Mucosa of gallbladder (tissue), 1 donor: ENCODE data around the gene NEK5. TPM values are rescaled to one million over a fixed set of nuclear protein-coding genes. Genes with fewer than 3 reads are reported as not detected.
"Not testable (repeated sequence)": the region's sequence is repeated elsewhere in the genome, so short reads cannot be mapped to it uniquely, and the experiment has no call there.

ENCODE experiments used
- DNase-seq: peaks from one replicate; pipeline ENCODE4 v3.0.0-alpha.2; 2020; ENCODE audit warnings: low spot score
- total RNA-seq: library from RNA; stranded (reverse); gene quantifications from one replicate; pipeline ENCODE4 v1.2.1, GENCODE V29; 2021
- donor health status: DM: no; HTN: no; CAD: no.

NEK5 gene
- total RNA-seq, 1 donor from 2014 or later: 0.29 TPM

DNA sequence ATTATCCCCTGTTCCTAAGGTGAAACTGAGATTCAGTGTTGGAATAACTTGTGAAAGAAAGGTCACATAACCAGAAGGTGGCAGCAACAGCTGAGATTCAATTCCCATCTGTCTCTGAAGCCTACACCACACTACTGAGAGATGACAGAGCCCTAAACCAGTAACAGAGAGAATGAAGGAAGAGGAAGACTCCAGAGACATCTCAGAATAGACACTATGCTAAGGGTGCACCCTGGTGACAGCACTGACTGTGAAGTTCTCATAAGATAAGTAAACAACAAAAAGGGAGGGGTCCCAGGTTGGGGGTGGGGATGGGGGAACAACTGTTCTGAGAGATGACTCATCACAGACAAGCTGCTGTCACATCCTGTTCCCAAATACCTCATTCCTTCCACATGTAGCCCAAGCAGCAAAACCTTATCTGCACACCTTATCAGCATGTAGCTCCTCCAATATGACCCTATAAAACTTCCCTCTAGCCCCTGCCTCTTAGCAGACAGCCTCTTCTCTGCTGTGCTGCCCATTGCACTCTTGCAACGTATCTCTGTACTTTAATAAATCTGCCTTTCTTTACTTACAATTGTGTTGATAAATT is 57.8 kb downstream of the NEK5 start:
- no peak for DNase-seq

DNA sequence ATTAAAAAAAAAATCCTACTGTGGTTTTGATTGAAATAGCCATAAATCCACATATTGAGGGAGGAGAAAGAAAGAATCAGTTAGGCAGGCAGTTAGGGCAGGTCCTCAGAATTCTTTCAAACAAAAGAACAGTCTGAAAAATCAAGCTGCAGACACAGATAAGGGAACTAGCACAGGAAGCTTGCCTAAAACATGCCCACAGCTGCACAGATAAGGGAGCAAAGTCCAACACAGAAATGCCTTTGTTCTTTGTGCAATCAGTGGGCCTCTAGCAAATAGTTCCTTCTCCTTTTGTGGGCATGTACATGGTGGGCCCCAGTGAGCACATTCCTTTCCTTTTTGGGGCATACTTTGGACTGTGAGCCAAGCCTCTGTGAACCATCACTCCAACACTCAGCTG is 61.6 kb downstream of the NEK5 start:
- DNase-seq: no peak

DNA sequence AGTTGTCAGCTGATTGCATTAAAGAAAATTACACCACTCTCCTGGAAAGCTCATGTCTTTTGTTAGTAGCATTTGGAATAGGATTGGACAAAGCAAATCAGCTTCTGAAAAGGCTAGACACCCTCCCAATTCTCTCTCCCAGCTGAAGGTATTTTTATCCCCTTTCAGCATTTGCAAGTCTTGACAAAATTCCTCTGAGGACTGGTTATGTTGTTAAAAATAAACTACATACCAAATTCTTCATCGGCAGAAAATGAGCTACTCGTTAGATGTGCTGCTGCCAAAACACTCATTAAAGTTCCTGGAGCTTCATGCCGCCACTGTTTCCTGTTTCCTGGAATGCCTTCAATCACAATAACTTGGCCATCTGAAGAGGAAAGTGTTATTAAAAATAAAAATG is 67.3 kb downstream of the NEK5 start:
- no peak for DNase-seq

DNA sequence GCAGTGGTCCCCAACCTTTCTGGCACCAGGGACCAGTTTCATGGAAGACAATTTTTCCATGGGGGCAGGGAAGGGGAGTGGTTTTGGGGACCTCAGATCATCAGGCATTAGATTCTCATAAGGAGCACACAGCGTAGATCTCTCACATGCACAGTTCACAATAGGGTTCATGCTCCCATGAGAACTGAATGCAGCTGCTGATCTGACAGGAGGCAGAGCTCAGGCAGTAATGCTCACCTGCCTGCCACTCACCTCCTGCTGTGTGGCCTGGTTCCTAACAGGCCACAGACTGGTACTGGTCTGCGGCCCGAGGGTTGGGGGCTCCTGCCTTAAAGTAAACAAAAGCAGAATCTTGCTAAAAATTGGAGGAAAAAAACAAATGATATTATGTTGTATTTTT is 67.8 kb downstream of the NEK5 start:
- DNase-seq: not testable (repeated sequence)

DNA sequence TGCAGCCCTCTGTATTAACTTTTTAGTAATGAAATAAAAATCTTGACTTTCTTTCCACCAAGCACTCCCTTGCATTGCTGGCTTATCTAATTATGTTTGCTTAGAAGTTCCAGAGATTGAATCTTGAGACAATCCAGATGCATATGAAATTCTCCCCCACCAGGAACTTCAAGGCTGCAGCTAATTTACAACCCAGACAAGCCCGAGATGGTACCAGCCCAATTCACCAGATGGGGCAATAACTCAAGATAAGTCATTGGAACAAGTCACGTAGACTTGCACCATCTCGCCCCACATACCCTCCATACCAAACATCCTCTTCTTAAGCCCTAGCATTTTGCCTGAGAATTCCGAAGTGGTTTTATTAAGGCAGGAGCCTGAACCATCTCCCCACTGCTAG is 75.4 kb downstream of the NEK5 start:
- peak; percentile 11 for DNase-seq

DNA sequence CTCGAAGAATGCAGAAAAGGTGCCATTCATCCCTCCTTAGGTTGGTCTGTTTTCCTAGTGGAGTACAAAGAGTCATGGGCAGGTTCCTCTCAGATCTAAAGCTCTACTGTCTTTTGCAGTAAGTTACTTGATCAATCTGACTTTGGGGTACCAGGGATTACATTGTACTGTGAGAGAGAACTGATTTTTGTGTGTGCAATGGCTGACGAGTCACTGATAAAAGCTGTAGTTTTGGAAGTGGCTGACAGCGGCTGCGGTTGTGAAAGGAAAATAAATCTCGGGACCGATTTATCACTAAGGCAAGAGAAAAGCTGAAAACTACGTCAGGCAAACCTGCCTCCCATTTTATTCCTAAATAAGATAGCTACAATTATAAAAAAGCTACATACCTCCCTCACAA is 77.5 kb downstream of the NEK5 start:
- no peak for DNase-seq

DNA sequence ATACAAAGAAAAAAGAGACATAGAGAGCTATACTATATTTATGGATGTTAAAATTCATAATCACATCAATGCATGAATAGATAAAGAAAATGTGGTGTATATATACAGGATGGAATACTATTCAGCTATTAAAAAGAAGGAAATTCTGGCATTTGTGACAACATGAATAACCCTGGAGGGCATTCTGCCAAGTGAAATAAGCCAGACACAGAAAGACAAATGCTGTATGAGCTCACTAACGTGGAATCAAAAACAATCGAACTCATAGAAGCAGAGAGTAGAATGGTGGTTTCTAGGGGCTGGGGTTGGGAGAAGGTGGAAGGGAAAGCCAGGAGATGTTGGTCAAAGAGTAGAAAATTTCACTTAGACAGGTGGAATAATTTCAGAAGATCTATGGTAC is 80.4 kb downstream of the NEK5 start:
- DNase-seq: no peak

DNA sequence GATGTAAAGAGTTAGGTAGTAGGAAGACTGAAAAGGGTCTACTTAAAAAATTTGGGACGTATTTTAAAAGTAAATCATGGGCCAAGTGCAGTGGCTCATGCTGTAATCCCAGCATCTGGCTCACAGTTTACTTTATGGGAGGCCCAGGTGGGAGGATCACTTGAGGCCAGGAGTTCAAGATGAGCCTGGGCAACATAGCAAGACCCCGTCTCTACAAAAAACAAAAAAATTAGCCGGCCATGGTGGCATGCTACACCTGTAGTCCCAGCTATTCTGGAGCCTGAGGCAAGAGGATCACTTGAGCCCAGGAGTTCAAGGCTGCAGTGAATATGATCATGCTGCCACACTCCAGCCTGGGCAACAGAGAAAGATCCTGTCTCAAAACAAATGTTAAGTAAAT is 81.4 kb downstream of the NEK5 start:
- DNase-seq: no peak

DNA sequence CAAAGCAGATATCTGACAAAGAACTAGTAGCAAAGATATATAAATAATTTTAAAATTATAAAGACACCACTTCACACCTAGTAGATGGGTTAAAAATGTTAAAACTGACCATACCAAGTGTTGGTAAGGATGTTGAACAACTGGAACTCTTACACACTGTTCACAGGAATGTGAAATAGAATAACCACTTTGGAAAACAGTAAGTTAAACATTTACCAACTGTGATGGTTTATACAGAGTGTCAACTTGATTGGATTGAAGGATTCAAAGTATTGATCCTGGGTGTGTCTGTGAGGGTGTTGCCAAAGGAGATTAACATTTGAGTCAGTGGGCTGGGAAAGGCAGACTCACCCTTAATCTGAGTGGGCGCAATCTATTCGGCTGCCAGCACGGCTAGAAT is 85.2 kb downstream of the NEK5 start:
- no peak for DNase-seq

DNA sequence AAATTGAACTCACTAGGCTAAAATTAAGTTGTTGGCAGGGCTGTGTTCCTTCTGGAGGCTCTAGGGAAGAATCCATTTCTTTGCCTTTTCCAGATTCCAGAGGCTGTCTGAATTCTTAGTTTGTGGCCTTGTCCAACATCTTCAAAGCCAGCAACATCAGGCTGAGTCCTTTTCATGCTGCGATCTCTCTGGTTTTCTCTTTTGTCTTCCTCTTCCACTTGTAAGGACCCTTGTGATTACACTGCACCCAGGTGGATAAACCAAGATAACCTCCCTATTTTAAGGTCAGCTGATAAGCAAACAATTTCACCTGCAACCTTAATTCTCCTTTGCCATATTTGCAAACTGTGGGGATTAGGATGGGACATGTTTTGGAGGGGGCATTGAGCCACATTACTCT is 92.8 kb downstream of the NEK5 start:
- no peak for DNase-seq

DNA sequence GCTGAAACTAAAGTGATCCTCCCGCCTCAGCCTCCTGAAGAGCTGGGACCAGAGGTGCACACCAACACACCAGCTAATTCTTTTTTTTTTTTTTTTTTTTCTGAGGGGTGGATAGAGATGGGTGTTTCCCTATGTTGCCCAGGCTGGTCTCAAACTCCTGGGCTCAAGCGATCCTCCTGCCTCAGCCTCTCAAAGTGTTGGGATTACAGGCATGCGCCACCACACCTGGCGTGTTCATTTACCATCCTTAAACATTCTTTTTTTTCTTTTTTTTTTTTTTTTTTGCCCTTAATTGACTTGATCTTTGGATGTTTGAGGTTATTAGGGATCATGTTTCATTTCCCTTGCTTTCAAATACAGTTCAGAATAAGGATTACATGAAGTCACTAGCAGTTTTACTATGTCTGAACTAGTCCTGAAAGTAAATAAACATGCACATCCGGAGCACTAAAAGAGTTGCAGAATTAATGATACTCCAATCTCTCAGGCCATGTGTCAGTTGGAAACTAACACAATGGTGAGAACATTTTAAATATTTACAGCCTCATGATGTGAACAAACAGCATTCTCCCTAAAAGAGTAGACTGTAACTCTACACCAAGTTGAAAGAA is 94.2 kb downstream of the NEK5 start:
- DNase-seq: no peak

DNA sequence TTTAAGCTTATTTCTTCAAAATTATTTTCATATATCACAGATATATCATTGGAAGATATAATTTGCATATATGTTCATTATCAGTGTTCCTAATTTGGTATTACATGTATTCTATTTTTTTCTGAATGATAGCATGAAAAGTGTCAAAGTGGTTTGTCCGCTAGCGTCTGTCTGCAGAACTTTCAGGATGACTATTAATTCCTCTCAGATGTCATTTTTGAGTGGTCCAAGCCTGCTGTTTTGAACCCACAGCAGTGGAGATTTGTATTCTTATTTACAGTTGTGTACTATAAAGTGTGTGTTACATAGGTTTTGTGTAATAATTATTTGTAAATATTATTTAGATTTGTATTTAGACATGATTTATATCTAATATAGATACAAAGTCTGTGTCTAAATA is 95.8 kb downstream of the NEK5 start:
- DNase-seq: no peak

DNA sequence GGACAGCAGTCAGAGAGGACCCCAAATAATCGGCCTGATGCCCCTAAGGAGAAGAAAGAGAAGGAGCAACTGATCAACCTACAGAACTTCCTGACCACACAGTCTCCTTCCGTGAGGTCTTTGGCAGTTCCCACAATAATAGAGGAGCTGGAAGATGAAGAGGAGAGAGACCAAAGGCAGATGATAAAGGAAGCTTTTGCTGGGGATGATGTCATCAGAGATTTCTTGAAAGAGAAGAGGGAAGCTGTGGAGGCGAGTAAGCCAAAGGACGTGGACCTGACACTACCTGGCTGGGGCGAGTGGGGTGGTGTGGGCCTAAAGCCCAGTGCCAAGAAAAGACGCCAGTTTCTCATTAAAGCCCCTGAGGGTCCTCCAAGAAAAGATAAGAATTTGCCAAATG is 98.5 kb downstream of the NEK5 start:
- DNase-seq: not testable (repeated sequence)

DNA sequence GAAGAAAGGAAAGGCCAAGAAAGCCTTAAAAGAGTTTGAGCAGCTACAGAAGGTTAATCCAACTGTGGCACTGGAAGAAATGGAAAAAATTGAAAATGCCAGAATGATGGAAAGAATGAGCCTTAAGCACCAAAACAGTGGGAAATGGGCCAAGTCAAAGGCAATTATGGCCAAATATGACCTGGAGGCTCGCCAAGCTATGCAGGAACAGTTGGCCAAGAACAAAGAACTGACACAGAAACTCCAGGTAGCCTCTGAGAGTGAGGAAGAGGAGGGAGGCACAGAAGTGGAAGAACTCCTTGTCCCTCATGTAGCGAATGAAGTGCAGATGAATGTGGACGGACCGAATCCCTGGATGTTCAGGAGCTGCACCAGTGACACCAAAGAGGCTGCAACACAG is 99.3 kb downstream of the NEK5 start:
- DNase-seq: no peak

DNA sequence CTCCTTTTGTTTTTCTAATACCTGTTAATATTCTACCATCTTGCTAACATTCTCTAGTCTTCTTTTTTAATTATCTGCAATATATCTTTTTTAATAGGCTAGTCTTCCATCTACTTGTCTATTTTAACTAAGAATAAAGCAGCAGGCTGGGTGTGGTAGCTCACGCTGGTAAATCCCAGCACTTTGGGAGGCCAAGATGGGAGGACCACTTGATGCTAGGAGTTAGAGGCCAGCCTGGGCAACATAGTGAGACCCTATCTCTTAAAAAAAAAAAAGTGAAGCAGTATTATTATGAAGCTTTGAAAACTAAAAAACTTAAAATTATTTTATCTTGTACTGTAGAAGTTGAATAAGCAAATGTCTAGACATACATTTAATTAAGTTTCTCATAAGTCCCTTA is 101.0 kb downstream of the NEK5 start:
- DNase-seq: no peak

DNA sequence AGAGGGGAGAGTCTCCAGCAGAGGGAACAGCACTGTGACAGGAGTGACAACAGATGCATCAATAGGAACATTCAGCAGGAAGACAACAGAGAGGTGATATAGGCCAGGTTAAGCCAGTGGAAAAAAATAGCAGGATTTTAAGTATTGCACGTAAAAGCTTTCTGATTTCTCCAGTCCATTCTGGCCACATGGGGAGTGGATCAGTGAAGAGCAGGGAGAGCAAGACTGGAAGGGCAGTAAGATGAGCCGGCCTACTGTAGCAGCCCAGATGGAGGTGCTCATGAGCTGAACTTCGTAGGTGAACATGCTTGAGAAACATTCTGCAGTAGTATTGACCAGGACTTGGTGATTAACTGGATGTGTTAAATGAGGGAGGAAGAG is 102.6 kb downstream of the NEK5 start:
- no peak for DNase-seq

DNA sequence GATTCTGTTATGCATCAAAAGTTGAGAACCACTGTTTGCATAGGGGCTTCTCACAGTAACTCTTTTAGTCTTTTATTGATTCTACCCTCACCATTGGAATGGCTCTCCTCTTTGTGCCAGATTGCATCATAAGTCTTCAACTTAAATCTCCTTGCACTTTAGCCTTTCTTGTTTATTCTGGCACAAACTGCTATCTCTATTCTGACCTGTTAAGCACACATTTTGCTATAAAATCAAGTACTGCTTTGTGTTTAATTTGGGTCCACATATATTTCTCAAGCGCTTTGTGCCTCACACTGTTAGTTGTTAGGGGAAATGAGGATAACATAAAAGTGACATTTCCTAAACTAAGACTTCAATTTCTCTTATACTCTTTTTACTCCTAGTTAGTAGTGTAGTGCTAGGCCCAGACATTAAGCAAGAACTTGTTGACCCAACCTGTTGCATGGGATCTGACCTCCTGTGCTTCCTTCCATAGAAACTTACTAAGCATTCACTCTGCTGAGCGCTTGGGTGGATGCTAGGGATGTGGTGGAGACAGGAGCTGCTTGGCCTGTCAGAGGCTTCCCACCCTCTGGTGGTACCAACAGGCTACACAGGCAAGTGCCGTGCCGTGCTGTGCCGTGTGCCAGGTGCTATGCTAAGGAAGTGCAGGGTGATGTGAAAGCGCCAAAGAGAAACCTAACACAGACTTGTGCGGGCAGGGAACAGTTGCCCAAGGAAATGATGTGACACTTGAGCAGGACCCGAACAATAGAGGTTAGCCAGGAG is 103.2 kb downstream of the NEK5 start:
- DNase-seq: no peak

DNA sequence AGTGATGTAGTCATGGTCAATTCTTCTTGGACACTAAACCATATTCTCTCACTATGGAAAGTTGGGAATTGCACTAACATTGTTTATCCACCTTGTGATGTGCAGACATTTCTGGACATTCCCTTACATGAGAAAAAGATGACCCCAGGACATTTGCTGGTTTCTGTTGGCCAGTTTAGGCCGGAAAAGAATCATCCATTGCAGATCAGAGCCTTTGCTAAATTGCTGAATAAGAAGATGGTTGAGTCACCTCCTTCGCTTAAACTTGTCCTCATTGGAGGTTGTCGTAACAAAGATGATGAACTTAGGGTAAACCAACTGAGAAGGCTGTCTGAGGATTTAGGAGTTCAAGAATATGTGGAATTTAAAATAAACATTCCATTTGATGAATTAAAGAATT is 104.4 kb downstream of the NEK5 start, which contains the start of gene UTP14C:
Gene UTP14C, plus strand, starts transcription at position 211 of the 400 bp plus-strand sequence. CDS start 4,114 bp downstream, outside the sequence.
- no peak for DNase-seq

DNA sequence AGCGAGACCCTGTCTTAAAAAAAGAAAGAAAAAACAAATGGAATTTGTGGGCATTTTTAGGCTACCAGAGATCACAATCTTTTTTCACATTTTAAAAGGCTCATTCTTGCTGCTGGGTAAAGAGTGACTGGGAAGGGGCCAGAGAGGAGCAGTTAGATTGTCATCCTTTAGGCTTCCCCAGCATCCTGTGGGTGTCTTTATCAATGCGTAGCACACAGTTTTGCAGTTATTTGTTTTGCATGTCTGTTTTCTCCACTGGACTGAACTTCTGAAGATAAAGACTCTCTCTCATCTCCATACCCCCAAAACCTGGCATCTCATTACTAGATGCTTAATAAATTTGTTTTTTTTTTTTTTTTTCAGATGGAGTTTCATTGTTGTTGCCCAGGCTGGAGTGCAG is 106.5 kb downstream of the NEK5 start:
- DNase-seq: no peak

DNA sequence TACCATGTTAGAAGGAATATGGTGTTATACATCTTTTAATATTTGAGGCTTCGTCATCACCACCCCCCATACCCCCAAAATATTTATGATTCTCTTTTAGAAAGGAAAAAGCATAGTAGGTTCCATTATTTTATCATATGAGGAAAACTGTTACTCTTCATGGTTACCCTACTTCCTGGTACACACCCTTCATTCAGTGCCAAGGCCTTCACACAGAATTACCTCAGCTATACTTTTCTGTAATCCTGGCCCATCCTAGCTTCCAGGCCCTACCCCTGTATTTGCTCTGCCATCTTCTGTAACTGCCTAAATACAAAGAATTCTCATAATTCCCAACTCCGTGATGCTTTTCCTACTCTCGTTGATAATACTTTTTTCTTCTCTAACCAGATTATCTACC is 108.7 kb downstream of the NEK5 start:
- no peak for DNase-seq

DNA sequence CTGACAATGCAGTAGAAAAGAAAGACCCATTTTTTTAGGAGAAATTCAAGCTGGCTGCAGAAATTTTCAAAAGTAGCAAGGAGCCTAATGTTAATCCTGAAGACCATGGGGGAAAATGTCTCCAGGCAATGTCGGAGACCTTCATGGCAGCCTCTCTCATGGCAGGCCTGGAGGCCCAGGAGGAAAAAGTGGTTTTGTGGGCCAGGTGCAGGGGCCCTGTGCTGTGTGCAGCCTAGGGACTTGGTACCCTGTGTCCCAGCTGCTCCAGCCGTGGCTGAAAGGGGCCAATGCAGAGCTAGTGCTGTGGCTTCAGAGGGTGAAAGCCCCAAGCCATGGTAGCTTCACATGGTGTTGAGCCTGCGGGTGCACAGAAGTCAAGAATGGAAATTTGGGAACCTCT is 112.6 kb downstream of the NEK5 start:
- no peak for DNase-seq

DNA sequence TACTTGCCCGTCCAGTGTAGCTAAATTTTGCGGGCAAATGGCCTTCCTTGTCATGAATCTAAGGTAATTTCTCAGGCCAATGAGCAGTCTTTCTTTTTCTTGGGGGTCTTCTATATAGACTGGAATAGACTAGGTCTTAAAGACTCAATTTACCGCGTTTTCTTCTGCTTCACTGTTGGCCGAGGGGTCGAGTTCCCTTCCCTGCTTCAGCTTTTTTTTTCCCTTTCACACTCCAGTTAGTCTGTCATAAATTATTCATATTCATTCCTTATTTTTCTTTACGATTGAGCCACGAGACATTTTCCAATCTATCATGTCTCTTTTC is 116.4 kb downstream of the NEK5 start:
- no peak for DNase-seq
